Retinal pigment epithelial cell (primary cell): Measurements from ENCODE around the gene ATF5.
"Not testable (repeated sequence)": the region's sequence is repeated elsewhere in the genome, so short reads cannot be mapped to it uniquely, and the experiment has no call there.

ENCODE experiments used
- DNase-seq: peaks from one replicate; pipeline ENCODE4 v3.0.0-alpha.2; 2010; ENCODE audit warnings: low read depth
- H3K4me3 ChIP-seq: 2 replicates; pipeline ENCODE4 v1.5.1; 2011; ENCODE audit warnings: mild to moderate bottlenecking, low read length, control low read depth, moderate library complexity
- TF ChIP-seq, protein P1 (sequence below): conservative IDR thresholded peaks from 2 replicates; pipeline ENCODE4 v1.5.1; 2011; ENCODE audit warnings: low read depth, low read length, control low read depth, inconsistent platforms

Gene ATF5

DNA sequence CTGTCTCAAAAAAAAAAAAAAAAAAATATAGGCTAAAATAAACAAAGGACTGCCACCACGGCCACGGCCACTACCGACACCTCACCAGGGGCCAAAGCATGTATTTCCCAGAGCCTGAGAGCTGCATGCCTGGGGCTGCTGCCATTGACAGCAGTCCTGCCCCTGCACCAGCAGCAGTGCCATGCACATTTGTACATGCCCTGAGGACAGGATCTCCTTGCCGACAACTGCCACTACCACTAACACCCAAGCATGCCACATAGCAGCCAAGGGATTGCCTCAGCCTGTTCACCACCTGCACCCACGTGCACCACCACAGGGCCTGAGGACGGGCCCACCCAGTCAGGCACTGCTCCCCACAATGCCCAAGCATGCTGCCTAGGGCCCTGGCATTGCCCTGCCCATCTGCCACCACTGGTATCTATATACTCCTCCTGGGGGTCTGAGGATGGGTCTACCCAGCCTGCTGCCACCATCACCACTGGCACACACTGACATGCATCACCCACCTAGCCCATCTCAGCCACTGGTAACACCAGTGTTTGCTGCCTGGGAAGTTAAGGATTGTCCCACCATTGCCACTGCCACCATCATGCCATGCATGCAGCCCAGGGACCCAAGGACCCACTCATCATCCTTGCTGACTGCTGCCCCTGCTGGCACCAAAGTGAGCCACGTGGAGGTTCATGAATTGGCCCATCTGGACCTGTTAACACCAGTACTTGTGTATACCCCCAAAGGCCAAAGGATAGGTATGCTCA is 10.9 kb downstream of the ATF5 start:
- TF ChIP-seq, protein P1, sequence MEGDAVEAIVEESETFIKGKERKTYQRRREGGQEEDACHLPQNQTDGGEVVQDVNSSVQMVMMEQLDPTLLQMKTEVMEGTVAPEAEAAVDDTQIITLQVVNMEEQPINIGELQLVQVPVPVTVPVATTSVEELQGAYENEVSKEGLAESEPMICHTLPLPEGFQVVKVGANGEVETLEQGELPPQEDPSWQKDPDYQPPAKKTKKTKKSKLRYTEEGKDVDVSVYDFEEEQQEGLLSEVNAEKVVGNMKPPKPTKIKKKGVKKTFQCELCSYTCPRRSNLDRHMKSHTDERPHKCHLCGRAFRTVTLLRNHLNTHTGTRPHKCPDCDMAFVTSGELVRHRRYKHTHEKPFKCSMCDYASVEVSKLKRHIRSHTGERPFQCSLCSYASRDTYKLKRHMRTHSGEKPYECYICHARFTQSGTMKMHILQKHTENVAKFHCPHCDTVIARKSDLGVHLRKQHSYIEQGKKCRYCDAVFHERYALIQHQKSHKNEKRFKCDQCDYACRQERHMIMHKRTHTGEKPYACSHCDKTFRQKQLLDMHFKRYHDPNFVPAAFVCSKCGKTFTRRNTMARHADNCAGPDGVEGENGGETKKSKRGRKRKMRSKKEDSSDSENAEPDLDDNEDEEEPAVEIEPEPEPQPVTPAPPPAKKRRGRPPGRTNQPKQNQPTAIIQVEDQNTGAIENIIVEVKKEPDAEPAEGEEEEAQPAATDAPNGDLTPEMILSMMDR = peak; percentile 16
- no peak overlapping the region for H3K4me3 ChIP-seq
- no peak for DNase-seq

DNA sequence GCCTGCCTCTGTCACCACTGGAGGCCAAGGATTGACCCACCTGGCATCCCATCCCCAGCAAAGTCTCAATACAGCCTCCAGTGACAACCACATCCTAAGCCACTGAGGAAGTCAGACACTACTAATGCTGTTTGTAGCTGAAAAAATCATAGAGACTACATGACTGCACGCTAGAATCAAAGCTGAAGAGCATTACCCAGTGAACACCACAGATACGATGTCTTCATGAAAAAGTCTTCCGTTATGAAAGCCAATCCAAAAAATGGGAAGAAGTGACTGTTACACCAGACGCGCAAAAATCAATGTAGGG is 11.4 kb downstream of the ATF5 start:
- no peak for DNase-seq
- no peak overlapping the region for H3K4me3 ChIP-seq
- TF ChIP-seq, protein P1 = no peak

DNA sequence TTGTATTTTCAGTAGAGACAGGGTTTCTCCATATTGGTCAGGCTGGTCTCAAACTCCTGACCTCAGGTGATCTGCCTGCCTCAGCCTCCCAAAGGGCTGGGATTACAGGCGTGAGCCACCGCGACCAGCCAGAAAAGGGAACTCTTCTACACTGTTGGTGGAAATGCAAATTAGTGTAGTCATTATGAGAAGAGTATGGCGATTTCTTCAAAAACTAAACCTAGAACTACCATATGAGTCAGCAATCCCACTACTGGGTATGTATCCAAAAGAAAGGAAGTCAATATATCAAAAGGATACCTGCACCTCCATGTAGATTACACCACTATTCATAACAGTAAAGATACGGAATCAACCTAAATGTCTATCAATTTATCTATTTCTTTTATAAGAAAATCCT is 15.6 kb downstream of the ATF5 start:
- not testable (repeated sequence) for DNase-seq, H3K4me3 ChIP-seq

DNA sequence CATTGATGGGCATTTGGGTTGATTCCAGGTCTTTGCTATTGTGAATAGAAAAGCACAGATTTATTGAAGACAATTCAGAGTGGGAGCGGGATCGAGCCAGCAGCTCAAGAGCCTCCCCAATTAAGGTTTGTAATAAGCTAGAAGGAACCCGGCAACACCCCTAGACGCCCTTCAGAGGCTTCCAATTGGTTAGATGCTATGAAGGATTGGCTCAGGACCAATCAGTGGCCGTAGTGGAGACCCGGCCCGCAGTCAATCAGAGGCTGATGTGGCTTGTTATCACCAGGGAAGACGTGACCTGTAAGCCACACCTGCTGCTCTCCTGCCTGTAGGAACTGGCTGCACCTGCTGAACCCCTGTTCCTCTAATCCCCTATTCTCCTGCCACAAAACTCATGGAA is 17.4 kb downstream of the ATF5 start:
- TF ChIP-seq, protein P1 = no peak
- DNase-seq = no peak
- H3K4me3 ChIP-seq = no peak overlapping the region

DNA sequence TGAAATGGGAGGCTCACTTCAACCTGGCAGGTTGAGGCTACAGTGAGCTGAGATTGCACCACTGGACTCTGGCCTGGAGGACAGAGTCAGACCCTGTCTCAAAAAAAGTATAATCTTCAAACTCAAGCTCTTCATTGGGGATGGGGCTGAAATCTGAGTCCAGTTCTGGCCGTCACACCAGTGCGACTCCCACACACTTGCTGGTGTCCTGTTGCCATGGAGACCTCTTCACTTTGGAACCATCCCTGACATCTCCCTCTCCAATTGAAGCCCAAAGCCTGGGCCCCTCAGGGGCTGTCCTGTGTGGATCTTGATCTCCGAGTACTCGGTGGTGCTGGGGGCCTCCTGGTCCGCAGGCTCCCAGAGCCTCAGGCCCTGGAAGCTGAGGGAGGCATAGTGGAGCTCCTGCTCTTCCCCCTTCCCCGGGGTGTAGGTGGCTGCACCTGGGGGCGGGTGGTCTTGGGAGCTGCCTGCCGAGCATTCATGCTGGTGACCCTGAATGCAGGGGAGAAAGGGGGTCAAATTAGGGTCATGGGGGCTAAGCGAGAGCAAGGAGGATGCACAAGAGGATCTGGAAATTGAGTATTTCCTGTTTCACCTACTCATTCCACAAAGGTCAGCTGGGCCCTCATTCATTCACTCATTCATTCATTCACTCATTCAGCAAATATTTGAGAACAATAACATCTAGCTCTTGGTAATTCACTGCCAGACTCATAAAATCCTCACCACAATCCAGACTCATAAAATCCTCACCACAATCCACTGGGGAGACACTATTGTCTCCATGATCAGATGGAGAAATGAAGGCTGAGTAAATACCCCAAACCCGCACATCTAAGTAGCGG is 21.0 kb downstream of the ATF5 start:
- no peak for DNase-seq
- no peak overlapping the region for H3K4me3 ChIP-seq
- TF ChIP-seq, protein P1 = no peak

DNA sequence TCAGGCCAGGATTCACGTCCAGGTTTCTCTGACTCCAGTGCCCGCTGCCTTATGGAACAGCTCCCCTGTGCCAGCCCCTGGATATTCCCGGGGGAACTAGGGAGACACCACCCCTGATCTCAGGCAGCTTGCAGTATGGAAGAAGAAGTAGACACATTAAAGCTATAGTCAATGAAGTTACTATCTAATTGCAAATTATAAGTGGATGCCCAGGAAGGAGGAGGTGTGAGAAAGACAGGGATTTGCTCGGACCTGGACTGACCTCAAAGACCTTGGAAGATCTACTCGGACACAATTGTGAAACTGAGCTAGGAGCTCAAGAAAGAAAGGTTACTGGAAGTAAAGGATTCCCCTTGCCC is 21.6 kb downstream of the ATF5 start:
- H3K4me3 ChIP-seq = no peak overlapping the region
- no peak for DNase-seq
- TF ChIP-seq, protein P1 = no peak

DNA sequence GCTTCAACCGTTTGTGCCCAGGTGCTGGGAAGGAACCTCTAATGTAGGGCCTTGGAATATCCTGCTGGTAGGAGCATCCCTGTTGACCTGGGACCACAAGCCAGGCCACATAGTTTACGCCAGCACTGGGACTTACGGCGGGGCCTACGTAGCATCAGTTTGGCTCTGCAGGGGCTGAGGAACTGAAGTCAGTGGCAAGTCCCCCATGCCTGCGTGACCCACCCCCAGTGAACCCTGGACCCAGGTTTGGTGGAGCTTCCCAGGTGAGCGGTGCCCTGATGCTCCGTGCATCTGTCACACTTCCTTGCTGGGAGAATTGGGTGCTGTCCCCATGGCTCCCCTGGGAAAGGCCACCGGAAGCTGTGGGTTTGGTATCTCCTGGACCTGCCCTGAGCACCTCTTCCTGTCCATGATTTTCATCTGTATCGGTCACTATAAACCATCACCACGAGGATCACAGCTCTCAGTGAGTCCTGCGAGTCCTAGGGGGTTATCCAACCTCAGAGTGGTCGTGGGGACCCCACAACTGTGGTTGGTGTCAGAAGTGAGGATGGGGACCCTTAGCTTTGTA is 22.0 kb downstream of the ATF5 start:
- no peak for DNase-seq
- TF ChIP-seq, protein P1 = no peak
- no peak overlapping the region for H3K4me3 ChIP-seq
